Measurements from ENCODE around the gene TP73.

The TP73 gene

DNA sequence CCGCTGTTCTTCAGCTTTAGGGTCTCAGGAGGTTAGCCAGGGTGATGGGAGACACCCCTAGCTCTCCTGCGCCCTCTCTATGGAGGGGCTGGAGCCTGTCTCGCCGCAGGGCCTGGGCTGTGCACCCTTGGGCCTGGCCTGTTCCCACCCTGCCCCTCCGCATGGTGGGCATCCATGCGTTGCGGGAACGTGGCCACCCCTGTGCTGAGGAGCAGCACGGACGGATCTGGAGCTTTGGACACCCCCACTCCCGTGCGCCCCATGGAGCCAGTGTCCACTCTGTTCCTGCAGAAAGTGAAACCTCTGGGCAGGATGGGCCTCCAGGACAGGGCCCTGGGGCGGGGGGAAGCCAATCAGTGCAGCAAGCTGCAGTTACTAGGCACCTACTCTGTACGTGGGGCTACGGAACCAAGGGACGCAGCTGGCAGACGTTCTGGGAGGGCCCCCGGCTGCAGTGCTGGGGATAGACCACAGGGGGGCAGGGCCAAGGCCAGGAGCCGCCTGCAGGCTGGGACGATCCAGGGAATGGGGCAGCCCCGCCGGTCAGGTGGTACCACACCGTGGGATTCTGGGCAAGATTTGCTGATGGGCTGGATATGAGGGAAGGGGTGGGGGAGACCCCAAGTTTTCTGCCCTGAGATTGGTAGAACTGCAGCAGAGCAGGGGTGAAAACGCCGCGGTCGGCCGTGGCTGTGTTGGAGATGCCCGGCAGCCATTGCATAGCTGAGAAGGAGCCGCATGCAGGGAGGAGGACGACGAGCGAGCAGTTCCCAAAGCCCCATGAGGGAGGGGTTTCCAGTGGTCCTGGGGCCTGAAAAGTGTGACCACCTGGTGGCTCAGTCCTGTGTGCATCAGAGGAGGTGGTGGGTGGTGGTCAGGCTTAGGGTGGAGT lies 43.3 kb downstream of the TP73 start:
- Histone ChIP-seq H3K9me3 (ENCODE audit: control insufficient read depth, insufficient read depth, low read depth, low read length) (no peaks in the 10 kb centered on the region), H3K4me1 (ENCODE audit: control insufficient read depth, insufficient read depth, low read length) (peaks cover 3% of the 10 kb centered on the region; the same call in 1 of the 2 replicates), H3K4me3 (ENCODE audit: low read depth, low read length) (no peak overlapping the region), H3K36me3 (ENCODE audit: control insufficient read depth, insufficient read depth, low read length) (no peaks in the 10 kb centered on the region), H3K27ac (ENCODE audit: low read depth, low read length) (no peak overlapping the region), H3K27me3 (ENCODE audit: control insufficient read depth, insufficient read depth, low read length) (peaks cover 34% of the 10 kb centered on the region; the same call in 1 of the 2 replicates), H3K9ac (ENCODE audit: low read length) (no peak overlapping the region)

DNA sequence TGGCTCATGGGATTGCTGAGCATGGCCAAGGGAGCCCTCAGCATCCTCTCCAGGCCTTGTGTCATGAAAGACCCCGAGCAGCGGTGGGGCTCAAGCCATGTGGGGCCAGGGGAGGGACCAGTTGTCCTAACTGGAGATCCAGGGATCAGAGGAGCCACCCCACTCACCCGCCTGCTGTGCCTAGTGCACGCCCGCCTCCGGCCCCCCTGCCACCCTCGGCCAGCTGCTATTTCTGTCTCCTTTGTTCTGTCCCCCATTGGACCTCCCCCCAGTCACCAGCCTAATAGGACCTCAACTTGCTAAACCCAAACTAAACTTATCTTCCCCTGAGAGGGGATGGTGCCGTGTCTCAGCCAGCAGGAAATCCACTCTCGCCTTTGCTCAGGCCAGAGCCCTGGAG lies 44.4 kb downstream of the TP73 start:
- peaks cover 39% of the 10 kb centered on the region; the same call in 1 of the 2 replicates for H3K27me3 ChIP-seq (ENCODE audit: control insufficient read depth, insufficient read depth, low read length)
- H3K9ac ChIP-seq (ENCODE audit: low read length), result no peak overlapping the region
- no peak overlapping the region for H3K27ac ChIP-seq (ENCODE audit: low read depth, low read length)
- peaks cover 3% of the 10 kb centered on the region; the same call in 1 of the 2 replicates for H3K4me1 ChIP-seq (ENCODE audit: control insufficient read depth, insufficient read depth, low read length)
- H3K9me3 ChIP-seq (ENCODE audit: control insufficient read depth, insufficient read depth, low read depth, low read length), result no peaks in the 10 kb centered on the region
- H3K36me3 ChIP-seq (ENCODE audit: control insufficient read depth, insufficient read depth, low read length), result no peaks in the 10 kb centered on the region
- H3K4me3 ChIP-seq (ENCODE audit: low read depth, low read length), result no peak overlapping the region

DNA sequence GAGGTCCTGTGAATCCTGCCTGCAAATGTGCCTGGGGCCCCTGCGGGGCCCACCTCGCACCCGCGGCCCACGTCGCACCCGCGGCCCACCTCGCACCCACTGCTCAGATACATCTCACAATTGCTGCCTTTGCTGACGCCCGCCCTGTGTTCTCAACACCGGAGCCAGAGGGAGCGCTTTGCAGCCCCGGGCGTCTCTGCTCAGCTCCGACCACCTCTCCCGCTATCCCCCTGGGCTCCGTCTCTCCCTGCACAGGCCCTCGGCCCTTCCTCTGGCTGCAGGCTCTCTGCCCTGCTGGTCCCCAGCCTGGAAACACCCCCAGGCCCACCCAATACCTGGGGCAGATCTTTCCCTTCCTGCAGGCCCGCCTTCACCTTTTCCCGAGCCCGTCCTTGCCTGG lies 44.8 kb downstream of the TP73 start:
- Histone ChIP-seq H3K4me3 (ENCODE audit: low read depth, low read length) (no peak overlapping the region), H3K9ac (ENCODE audit: low read length) (no peak overlapping the region), H3K4me1 (ENCODE audit: control insufficient read depth, insufficient read depth, low read length) (peaks cover 3% of the 10 kb centered on the region; the same call in 1 of the 2 replicates), H3K9me3 (ENCODE audit: control insufficient read depth, insufficient read depth, low read depth, low read length) (no peaks in the 10 kb centered on the region), H3K27ac (ENCODE audit: low read depth, low read length) (no peak overlapping the region), H3K27me3 (ENCODE audit: control insufficient read depth, insufficient read depth, low read length) (peaks cover 39% of the 10 kb centered on the region; the same call in 1 of the 2 replicates), H3K36me3 (ENCODE audit: control insufficient read depth, insufficient read depth, low read length) (no peaks in the 10 kb centered on the region)

- Histone ChIP-seq H3K4me1 (ENCODE audit: control insufficient read depth, insufficient read depth, low read length) (peaks cover 3% of the 10 kb centered on the region; the same call in 1 of the 2 replicates), H3K27ac (ENCODE audit: low read depth, low read length) (no peak overlapping the region), H3K9ac (ENCODE audit: low read length) (no peak overlapping the region), H3K27me3 (ENCODE audit: control insufficient read depth, insufficient read depth, low read length) (peaks cover 38% of the 10 kb centered on the region; the same call in 1 of the 2 replicates), H3K4me3 (ENCODE audit: low read depth, low read length) (no peak overlapping the region), H3K9me3 (ENCODE audit: control insufficient read depth, insufficient read depth, low read depth, low read length) (no peaks in the 10 kb centered on the region), H3K36me3 (ENCODE audit: control insufficient read depth, insufficient read depth, low read length) (no peaks in the 10 kb centered on the region)
These were observed 45.5 kb downstream of the TP73 start for GRCh38 chr1:3697810-3698209.

GRCh38 chr1:3698660-3699408 lies 46.5 kb downstream of the TP73 start:
- Histone ChIP-seq H3K36me3 (ENCODE audit: control insufficient read depth, insufficient read depth, low read length) (no peaks in the 10 kb centered on the region), H3K4me1 (ENCODE audit: control insufficient read depth, insufficient read depth, low read length) (peaks cover 3% of the 10 kb centered on the region; the same call in 1 of the 2 replicates), H3K9ac (ENCODE audit: low read length) (no peak overlapping the region), H3K27ac (ENCODE audit: low read depth, low read length) (no peak overlapping the region), H3K9me3 (ENCODE audit: control insufficient read depth, insufficient read depth, low read depth, low read length) (no peaks in the 10 kb centered on the region), H3K4me3 (ENCODE audit: low read depth, low read length) (no peak overlapping the region), H3K27me3 (ENCODE audit: control insufficient read depth, insufficient read depth, low read length) (peaks cover 35% of the 10 kb centered on the region; the same call in 1 of the 2 replicates)

DNA sequence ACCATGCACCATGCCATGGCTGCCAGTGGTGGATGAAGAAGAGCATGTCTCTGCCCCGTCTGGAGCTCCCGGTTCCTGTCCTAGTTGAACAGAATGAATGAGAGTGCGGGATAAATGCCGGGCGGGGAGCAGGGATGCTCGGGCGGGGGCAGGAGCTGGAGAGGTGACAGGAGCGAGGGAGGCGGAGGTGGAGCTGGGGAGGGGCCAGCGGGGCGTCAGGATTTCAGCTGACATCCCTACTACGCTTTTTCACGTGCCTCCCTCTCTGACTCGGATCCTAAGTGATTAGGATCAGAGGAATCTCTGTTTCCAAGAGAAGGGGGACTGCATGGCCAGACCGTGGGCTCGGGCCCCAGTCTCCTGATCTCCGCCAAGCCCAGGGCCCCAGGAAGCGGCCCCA lies 47.3 kb downstream of the TP73 start:
- Histone ChIP-seq H3K9ac (ENCODE audit: low read length) (no peak overlapping the region), H3K27me3 (ENCODE audit: control insufficient read depth, insufficient read depth, low read length) (peaks cover 35% of the 10 kb centered on the region; the same call in 1 of the 2 replicates), H3K36me3 (ENCODE audit: control insufficient read depth, insufficient read depth, low read length) (no peaks in the 10 kb centered on the region), H3K4me3 (ENCODE audit: low read depth, low read length) (no peak overlapping the region), H3K4me1 (ENCODE audit: control insufficient read depth, insufficient read depth, low read length) (peaks cover 3% of the 10 kb centered on the region; the same call in 1 of the 2 replicates), H3K27ac (ENCODE audit: low read depth, low read length) (no peak overlapping the region), H3K9me3 (ENCODE audit: control insufficient read depth, insufficient read depth, low read depth, low read length) (no peaks in the 10 kb centered on the region)

DNA sequence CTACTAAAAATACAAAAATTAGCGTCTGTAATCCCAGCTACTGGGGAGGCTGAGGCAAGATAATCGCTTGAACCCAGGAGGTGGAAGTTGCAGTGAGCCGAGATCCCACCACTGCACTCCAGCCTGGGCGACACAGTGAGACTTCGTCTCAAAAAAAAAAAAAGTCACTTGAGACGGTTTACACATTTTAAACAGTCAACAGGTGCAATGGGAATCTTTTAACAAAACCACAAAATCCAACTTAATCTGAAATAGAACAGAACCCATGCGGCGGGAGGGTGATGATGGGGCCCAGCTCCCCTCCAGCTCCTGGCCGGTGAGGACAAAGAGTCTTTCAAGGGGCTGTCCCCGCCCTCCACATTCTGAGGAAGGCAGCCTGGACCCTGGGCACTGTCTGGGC lies 48.3 kb downstream of the TP73 start:
- no peak overlapping the region for H3K27ac ChIP-seq (ENCODE audit: low read depth, low read length)
- H3K27me3 ChIP-seq (ENCODE audit: control insufficient read depth, insufficient read depth, low read length), result peaks cover 27% of the 10 kb centered on the region; the same call in 1 of the 2 replicates
- H3K4me3 ChIP-seq (ENCODE audit: low read depth, low read length), result no peak overlapping the region
- no peaks in the 10 kb centered on the region; the same call in 1 of the 2 replicates for H3K4me1 ChIP-seq (ENCODE audit: control insufficient read depth, insufficient read depth, low read length)
- no peaks in the 10 kb centered on the region for H3K9me3 ChIP-seq (ENCODE audit: control insufficient read depth, insufficient read depth, low read depth, low read length)
- no peaks in the 10 kb centered on the region for H3K36me3 ChIP-seq (ENCODE audit: control insufficient read depth, insufficient read depth, low read length)
- H3K9ac ChIP-seq (ENCODE audit: low read length), result no peak overlapping the region

DNA sequence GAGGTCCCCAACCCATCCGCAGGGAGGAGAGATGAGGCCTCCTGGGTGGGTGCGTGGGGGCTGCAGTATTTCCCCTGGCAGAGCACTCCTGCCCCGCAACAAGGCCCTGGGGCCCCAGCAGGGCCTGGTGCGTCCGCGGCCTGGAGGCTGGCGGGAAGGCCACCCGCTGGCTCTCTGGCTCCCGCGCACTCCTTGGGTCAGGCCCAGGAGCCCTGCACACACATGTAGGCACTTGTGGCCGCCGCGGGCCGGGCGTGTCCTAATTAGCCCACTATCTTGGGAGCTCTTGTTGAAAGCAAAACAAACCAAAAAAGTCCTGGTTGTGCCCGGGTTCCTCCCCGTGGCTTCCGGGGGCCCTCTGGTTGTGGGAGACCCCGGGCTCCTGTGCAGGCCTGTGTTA lies 50.2 kb downstream of the TP73 start:
- no peak overlapping the region for H3K4me3 ChIP-seq (ENCODE audit: low read depth, low read length)
- peaks cover 7% of the 10 kb centered on the region for H3K4me1 ChIP-seq (ENCODE audit: control insufficient read depth, insufficient read depth, low read length)
- H3K9ac ChIP-seq (ENCODE audit: low read length), result no peak overlapping the region
- H3K9me3 ChIP-seq (ENCODE audit: control insufficient read depth, insufficient read depth, low read depth, low read length), result no peaks in the 10 kb centered on the region
- no peaks in the 10 kb centered on the region for H3K36me3 ChIP-seq (ENCODE audit: control insufficient read depth, insufficient read depth, low read length)
- H3K27me3 ChIP-seq (ENCODE audit: control insufficient read depth, insufficient read depth, low read length), result peaks cover 18% of the 10 kb centered on the region; the same call in 1 of the 2 replicates
- no peak overlapping the region for H3K27ac ChIP-seq (ENCODE audit: low read depth, low read length)

GRCh38 chr1:3702990-3703728 lies 50.8 kb downstream of the TP73 start:
- Histone ChIP-seq H3K4me1 (ENCODE audit: control insufficient read depth, insufficient read depth, low read length) (peaks cover 13% of the 10 kb centered on the region), H3K9ac (ENCODE audit: low read length) (no peak overlapping the region), H3K27me3 (ENCODE audit: control insufficient read depth, insufficient read depth, low read length) (peaks cover 24% of the 10 kb centered on the region; the same call in 1 of the 2 replicates), H3K36me3 (ENCODE audit: control insufficient read depth, insufficient read depth, low read length) (no peaks in the 10 kb centered on the region), H3K4me3 (ENCODE audit: low read depth, low read length) (no peak overlapping the region), H3K9me3 (ENCODE audit: control insufficient read depth, insufficient read depth, low read depth, low read length) (no peaks in the 10 kb centered on the region), H3K27ac (ENCODE audit: low read depth, low read length) (no peak overlapping the region)

DNA sequence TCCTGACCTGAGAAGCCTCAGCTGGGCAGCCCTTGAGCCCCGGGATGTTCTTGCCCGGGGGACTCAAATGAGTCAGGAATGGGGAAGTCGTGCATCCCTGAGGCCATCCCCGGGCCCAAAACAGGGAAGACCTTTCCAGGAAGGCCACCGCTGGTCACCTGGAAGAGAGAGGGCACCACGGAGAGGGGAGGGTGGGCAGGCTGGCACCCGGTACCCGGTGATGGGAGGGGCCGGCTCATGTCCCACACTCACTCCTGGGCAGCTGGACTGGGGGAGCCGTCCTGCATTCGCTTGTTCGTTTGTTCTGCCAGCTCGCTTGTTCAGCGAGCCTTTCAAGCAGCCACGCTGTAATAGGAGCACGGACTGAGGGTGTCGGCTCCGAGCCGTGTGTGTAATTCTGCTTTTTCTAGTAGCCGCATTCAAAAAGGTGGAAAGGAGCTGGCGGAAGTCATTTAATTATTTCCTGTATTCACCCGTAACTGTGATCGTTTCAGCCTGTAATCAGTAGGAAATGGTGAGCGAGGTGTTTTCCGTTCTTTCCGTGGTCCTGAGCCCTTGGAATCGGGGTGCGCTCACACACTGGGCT lies 51.6 kb downstream of the TP73 start:
- no peaks in the 10 kb centered on the region for H3K36me3 ChIP-seq (ENCODE audit: control insufficient read depth, insufficient read depth, low read length)
- no peak overlapping the region for H3K27ac ChIP-seq (ENCODE audit: low read depth, low read length)
- no peak overlapping the region for H3K9ac ChIP-seq (ENCODE audit: low read length)
- H3K9me3 ChIP-seq (ENCODE audit: control insufficient read depth, insufficient read depth, low read depth, low read length), result no peaks in the 10 kb centered on the region
- peaks cover 29% of the 10 kb centered on the region; the same call in 1 of the 2 replicates for H3K27me3 ChIP-seq (ENCODE audit: control insufficient read depth, insufficient read depth, low read length)
- peaks cover 17% of the 10 kb centered on the region for H3K4me1 ChIP-seq (ENCODE audit: control insufficient read depth, insufficient read depth, low read length)
- H3K4me3 ChIP-seq (ENCODE audit: low read depth, low read length), result no peak overlapping the region
